ENCODE data around the gene CDK5RAP3. TPM values are rescaled to one million over a fixed set of nuclear protein-coding genes. Genes with fewer than 3 reads are reported as not detected.

CDK5RAP3 gene
- total and polyA plus RNA-seq, 2 of the 13 experiments (the other 11 are each of a cell fraction or from before 2014, with no cell fraction given) = 128 to 154 TPM

DNA sequence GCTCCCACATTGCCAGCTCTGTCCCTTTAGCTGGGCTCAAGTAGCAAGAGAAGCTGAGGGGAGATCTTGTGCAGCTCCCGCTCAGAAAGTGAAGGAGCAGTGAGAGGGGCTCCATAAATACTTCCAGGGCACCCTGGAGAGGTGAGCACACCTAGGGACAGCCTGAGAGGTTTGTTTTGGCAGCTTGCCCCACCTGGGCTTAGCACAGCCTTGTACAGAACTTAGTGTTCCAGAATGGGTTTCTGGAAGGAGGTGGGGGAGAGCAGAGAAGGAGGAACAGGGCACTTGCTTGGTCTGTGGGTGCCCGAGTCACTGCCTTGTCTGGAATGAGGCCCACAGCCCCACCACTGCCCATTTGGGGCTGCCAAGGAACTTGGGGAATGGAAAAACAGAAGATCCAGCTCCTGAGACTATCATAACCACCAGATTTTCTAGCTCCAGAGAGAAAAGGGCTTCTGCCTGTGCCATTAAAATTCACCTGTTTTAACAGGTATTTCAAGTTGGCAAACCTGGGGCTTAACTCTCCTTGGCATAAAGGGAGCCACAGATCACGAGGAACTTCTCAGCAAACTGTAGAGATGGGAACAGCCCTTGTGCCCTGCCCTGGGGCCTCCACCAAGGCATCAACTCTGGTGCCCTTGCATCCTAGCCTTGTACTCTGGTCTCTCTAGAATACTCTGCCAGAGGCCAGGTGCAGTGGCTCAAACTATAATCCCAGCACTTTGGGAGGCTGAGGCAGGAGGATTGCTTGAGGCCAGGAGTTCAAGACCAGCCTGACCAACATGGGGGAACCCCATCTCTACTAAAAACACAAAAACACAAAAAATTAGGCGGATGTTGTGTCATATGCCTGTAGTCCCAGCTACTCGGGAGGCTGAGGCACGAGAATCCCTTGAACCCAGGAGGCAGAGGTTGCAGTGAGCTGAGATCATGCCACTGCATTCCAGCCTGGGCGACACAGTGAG is 15.1 kb upstream of the CDK5RAP3 start:
- H3K27me3 ChIP-seq (ENCODE audit: control insufficient read depth in 1 of 2, insufficient read depth in 2 of 2, low read length in 2 of 2) = peaks cover 0 to 2% of the 10 kb centered on the region in 2 experiments; a peak in 4 of 5 replicates
- intact Hi-C loops (cut with micrococcal nuclease; ENCODE audit: unreplicated experiment) = loop anchor here (2.0 kb wide), 1 partner anchor 15 kb away; the partner anchor contains the start of gene CDK5RAP3
- H4K20me1 ChIP-seq (ENCODE audit: insufficient read depth, low read length) = no peaks in the 10 kb centered on the region
- FAIRE-seq (no peak), ATAC-seq (no peak), DNase-seq (ENCODE audit: low spot score) (no peak)
- no peak overlapping the region for H2AFZ ChIP-seq (ENCODE audit: low read length)
- BruUV-seq (replicated peaks) = no TSS peak
- peak overlapping the region; percentile 81; the same call in 1 of the 2 replicates for H3K4me2 ChIP-seq (ENCODE audit: low read depth, low read length)
- no peaks in the 10 kb centered on the region for H3K36me3 ChIP-seq (replicated peaks in 1 of 2; ENCODE audit: control insufficient read depth in 1 of 2, insufficient read depth in 2 of 2, low read length in 2 of 2)
- H3K79me2 ChIP-seq (ENCODE audit: insufficient read depth, low read length) = no peaks in the 10 kb centered on the region
- no peaks in the 10 kb centered on the region for H3K9me3 ChIP-seq (ENCODE audit: low read length)
- H3K27ac ChIP-seq (ENCODE audit: extremely low read length, insufficient read depth, low read length) = no peak overlapping the region
- peaks cover 83% of the 10 kb centered on the region for H3K4me1 ChIP-seq (ENCODE audit: insufficient read depth, low read length)
- WGBS (ENCODE audit: low lambda C conversion rate) = 89% methylated on average over 7 of the region's 7 CpGs
- no peak overlapping the region for H3K9ac ChIP-seq (ENCODE audit: insufficient read depth, low read depth, low read length)
- TF ChIP-seq, protein P1, sequence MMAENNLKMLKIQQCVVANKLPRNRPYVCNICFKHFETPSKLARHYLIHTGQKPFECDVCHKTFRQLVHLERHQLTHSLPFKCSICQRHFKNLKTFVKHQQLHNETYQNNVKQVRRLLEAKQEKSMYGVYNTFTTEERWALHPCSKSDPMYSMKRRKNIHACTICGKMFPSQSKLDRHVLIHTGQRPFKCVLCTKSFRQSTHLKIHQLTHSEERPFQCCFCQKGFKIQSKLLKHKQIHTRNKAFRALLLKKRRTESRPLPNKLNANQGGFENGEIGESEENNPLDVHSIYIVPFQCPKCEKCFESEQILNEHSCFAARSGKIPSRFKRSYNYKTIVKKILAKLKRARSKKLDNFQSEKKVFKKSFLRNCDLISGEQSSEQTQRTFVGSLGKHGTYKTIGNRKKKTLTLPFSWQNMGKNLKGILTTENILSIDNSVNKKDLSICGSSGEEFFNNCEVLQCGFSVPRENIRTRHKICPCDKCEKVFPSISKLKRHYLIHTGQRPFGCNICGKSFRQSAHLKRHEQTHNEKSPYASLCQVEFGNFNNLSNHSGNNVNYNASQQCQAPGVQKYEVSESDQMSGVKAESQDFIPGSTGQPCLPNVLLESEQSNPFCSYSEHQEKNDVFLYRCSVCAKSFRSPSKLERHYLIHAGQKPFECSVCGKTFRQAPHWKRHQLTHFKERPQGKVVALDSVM (CRISPR knock-in tag; IDR thresholded peaks at IDR 0.05) = peak; percentile 78
- TF ChIP-seq ZMYM2 (CRISPR knock-in tag; IDR thresholded peaks at IDR 0.05) (0 out of 2 replicates have a peak, but pooled peaks have one; percentile 10), ZC3H4 (CRISPR knock-in tag; IDR thresholded peaks at IDR 0.05; ENCODE audit: borderline replicate concordance) (no peak), ZMYM3 (CRISPR knock-in tag; IDR thresholded peaks at IDR 0.05) (peak; percentile 57), DR1 (CRISPR knock-in tag; IDR thresholded peaks at IDR 0.05) (no peak)
- in situ Hi-C loops (cut with HindIII; ENCODE audit: extremely low pct_ligation_motif_present, low pct_unique_long_range_greater_than_20kb) = no loop called here
- H3K4me3 ChIP-seq (replicated peaks in 1 of 3; ENCODE audit: insufficient read depth in 1 of 3, low read depth in 2 of 3, low read length in 3 of 3) = no peak overlapping the region
- ChIA-PET CTCF (ENCODE audit: low intra/inter-chr PET ratio, low total read pairs) (no interaction called here), POLR2A (interaction anchor here (1.1 to 15.1 kb wide), 8 partner anchors 7 to 93 kb away, joined by 3 to 267 read pairs (median 16); partner anchors contain the start of genes CDK5RAP3, NFE2L1, PNPO and SP2)
